ENCODE measurements around the gene ZNF581.

GRCh38 chr19:55656988-55657747, 13.7 kb downstream of the ZNF581 start:
- TF ChIP-seq EZH2 (IDR thresholded peaks at IDR 0.05; ENCODE audit: borderline replicate concordance, low read length) (no peak), CTCF (conservative IDR thresholded peaks at IDR 0.05 in 1 of 2, IDR thresholded peaks at IDR 0.05 in 1 of 2; ENCODE audit: extremely low read depth in 1 of 2, insufficient read depth in 1 of 2, low read depth in 1 of 2, low read length in 2 of 2) (no peak)
